ENCODE data around the gene MAT1A. TPM values are rescaled to one million over a fixed set of nuclear protein-coding genes. Genes with fewer than 3 reads are reported as not detected.

MAT1A gene
- total and polyA plus RNA-seq, 2 of the 13 experiments (the other 11 are each of a cell fraction or from before 2014, with no cell fraction given), result 57.1 to 76.9 TPM

DNA sequence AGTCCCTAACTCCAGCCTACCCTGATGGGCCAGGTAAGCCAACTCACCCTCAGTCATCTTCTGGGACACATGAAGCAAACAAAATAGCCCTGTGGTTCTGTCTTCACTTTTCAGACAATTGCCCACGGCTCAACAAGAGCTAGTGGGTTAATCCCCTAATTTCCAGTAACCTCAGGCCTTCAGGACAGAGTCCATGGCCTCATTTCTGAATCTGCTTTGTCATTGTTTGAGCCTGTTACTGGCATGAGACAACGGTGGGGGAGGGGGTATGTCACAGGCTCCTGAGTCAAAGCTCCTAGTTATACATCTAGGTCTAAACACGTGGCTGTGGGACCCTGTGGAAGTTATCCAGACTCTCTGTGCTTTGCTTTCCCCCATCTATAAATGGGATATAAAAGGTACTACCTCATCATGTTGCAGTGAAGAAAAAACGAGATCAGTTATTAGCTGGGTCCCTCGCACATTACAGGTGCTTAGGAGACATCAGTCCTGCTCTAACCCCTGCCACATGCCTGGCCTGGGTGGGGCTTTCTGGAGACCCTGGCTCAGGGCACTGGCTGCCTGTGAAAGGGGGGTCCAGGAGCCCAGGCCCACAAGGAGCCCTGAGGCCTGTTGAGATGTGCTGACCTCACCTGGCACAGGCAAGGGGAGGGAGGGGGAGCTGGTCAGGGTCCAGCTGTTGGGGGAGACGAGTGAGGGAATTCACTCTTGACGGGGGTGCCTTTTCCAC lies 16.5 kb downstream of the MAT1A start (continued):
- TF ChIP-seq TP53 (CRISPR knock-in tag; conservative IDR thresholded peaks at IDR 0.05) (0 out of 2 replicates have a peak, but pooled peaks have one; percentile 9), ZBTB40 (IDR thresholded peaks at IDR 0.05) (no peak), ZBTB40 (CRISPR knock-in tag; IDR thresholded peaks at IDR 0.05) (no peak; the same call in 1 of the 2 replicates), ZNF549 (CRISPR knock-in tag; IDR thresholded peaks at IDR 0.05) (no peak), HOXA9 (CRISPR knock-in tag; IDR thresholded peaks at IDR 0.05; ENCODE audit: borderline replicate concordance) (no peak), ATF3 (CRISPR knock-in tag; IDR thresholded peaks at IDR 0.05) (no peak), GPBP1L1 (CRISPR knock-in tag; IDR thresholded peaks at IDR 0.05) (no peak), THAP8 (CRISPR knock-in tag; IDR thresholded peaks at IDR 0.05; ENCODE audit: borderline replicate concordance) (no peak), ZFP62 (CRISPR knock-in tag; IDR thresholded peaks at IDR 0.05) (no peak)
- TF ChIP-seq, protein P1, sequence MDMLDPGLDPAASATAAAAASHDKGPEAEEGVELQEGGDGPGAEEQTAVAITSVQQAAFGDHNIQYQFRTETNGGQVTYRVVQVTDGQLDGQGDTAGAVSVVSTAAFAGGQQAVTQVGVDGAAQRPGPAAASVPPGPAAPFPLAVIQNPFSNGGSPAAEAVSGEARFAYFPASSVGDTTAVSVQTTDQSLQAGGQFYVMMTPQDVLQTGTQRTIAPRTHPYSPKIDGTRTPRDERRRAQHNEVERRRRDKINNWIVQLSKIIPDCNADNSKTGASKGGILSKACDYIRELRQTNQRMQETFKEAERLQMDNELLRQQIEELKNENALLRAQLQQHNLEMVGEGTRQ (IDR thresholded peaks at IDR 0.05; ENCODE audit: low read depth, low read length), result no peak
- TF ChIP-seq, protein P1 (CRISPR knock-in tag; IDR thresholded peaks at IDR 0.05; ENCODE audit: borderline replicate concordance), result no peak
- TF ChIP-seq, protein P2, sequence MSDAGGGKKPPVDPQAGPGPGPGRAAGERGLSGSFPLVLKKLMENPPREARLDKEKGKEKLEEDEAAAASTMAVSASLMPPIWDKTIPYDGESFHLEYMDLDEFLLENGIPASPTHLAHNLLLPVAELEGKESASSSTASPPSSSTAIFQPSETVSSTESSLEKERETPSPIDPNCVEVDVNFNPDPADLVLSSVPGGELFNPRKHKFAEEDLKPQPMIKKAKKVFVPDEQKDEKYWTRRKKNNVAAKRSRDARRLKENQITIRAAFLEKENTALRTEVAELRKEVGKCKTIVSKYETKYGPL (CRISPR knock-in tag; IDR thresholded peaks at IDR 0.05), result no peak

All from HepG2 (cell line).